Measurements from ENCODE around the gene EZR.

DNA sequence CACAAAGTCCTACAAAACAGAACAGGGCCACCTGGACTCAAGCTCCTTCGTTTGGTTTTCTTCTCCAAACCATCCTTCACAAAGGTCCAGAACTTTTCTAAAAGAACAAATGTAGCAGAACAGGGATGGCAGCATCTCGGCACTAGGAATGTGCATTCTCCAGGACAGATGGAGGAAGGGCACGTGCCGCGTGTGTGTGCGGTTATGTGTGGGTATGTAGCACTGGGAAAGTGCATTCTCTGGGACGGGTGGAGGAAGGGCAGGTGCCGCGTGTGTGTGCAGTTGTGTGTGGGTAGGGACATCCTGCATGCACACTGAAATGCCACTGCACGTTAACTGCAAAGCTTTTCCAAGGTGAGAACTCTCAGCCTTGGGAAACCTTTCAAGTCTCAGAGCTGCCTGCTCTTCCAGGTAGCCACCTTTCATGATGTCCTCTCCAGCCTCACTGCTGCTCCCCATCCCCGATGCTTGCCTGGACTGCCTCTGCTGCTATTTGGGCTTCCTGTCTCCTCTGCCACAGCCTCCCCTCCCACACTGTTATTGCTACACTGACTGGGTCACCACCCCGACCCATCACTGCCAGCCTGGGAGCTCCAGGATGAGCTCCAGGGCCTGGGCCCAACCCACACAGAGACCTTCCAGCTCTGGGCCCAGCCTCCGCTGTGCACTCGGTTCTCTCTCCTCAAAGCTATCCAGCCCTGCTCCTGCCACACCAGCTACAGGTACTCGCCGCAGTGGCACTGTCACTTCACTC is 47.6 kb downstream of the EZR start:
- TF ChIP-seq, protein P1, sequence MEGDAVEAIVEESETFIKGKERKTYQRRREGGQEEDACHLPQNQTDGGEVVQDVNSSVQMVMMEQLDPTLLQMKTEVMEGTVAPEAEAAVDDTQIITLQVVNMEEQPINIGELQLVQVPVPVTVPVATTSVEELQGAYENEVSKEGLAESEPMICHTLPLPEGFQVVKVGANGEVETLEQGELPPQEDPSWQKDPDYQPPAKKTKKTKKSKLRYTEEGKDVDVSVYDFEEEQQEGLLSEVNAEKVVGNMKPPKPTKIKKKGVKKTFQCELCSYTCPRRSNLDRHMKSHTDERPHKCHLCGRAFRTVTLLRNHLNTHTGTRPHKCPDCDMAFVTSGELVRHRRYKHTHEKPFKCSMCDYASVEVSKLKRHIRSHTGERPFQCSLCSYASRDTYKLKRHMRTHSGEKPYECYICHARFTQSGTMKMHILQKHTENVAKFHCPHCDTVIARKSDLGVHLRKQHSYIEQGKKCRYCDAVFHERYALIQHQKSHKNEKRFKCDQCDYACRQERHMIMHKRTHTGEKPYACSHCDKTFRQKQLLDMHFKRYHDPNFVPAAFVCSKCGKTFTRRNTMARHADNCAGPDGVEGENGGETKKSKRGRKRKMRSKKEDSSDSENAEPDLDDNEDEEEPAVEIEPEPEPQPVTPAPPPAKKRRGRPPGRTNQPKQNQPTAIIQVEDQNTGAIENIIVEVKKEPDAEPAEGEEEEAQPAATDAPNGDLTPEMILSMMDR (IDR thresholded peaks at IDR 0.05 in 2 of 3, conservative IDR thresholded peaks at IDR 0.05 in 1 of 3; ENCODE audit: borderline replicate concordance in 1 of 3, insufficient read depth in 1 of 3, low read depth in 2 of 3, low read length in 2 of 3) = no peak
- TF ChIP-seq RAD21 (IDR thresholded peaks at IDR 0.05; ENCODE audit: low read depth) (no peak), EGR1 (IDR thresholded peaks at IDR 0.05; ENCODE audit: low read depth) (no peak), ATF3 (IDR thresholded peaks at IDR 0.05) (no peak), POLR2AphosphoS5 (IDR thresholded peaks at IDR 0.05; ENCODE audit: low read depth, low read length) (peak; percentile 66; the same call in 1 of the 2 replicates), SP1 (IDR thresholded peaks at IDR 0.05; ENCODE audit: low read depth) (no peak), POLR2A (IDR thresholded peaks at IDR 0.05; ENCODE audit: borderline replicate concordance, extremely low read depth, insufficient read depth, insufficient read length) (no peak), EZH2 (IDR thresholded peaks at IDR 0.05) (no peak), EZH2phosphoT487 (IDR thresholded peaks at IDR 0.05; ENCODE audit: borderline replicate concordance) (no peak), SIN3A (IDR thresholded peaks at IDR 0.05; ENCODE audit: low read depth) (no peak), CEBPB (IDR thresholded peaks at IDR 0.05; ENCODE audit: low read depth) (no peak), CBX3 (IDR thresholded peaks at IDR 0.05; ENCODE audit: low read depth) (no peak), ZNF274 (IDR thresholded peaks at IDR 0.05; ENCODE audit: low read depth, low read length) (no peak)
- TF ChIP-seq, protein P2, sequence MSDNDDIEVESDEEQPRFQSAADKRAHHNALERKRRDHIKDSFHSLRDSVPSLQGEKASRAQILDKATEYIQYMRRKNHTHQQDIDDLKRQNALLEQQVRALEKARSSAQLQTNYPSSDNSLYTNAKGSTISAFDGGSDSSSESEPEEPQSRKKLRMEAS (IDR thresholded peaks at IDR 0.05) = no peak

Data from HCT116 (cell line).